GM21390 (cell line): ENCODE measurements around the gene TES.
"Not testable (repeated sequence)": the region's sequence is repeated elsewhere in the genome, so short reads cannot be mapped to it uniquely, and the experiment has no call there.

ENCODE experiments used
- ATAC-seq: cut with Tn5 transposase; IDR thresholded peaks from one replicate; pipeline ENCODE4 v1.9.1; 2021; ENCODE audit not compliant: unreplicated experiment

Gene TES

DNA sequence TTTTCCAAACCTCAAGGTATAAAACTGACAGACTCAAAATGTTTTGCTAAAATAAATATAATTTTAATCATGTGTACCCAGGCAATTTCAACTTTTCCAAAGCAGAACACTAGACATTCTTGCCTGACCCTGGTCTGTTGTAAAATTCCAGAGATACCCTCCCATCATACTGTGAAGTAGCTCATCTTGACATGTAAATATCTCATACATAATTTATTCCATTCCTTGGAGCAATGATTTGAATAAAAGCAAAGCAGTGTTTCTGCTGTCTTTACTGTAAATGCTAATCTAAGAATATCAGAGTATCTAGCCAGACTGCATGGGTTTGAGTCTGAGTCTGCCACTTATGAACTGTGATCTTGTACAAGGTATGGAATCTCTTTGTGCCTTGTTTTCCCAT, 68.9 kb downstream of the TES start:
- ATAC-seq = no peak

- no peak for ATAC-seq
These were observed 70.5 kb downstream of the TES start for GRCh38 chr7:116280803-116281202.

DNA sequence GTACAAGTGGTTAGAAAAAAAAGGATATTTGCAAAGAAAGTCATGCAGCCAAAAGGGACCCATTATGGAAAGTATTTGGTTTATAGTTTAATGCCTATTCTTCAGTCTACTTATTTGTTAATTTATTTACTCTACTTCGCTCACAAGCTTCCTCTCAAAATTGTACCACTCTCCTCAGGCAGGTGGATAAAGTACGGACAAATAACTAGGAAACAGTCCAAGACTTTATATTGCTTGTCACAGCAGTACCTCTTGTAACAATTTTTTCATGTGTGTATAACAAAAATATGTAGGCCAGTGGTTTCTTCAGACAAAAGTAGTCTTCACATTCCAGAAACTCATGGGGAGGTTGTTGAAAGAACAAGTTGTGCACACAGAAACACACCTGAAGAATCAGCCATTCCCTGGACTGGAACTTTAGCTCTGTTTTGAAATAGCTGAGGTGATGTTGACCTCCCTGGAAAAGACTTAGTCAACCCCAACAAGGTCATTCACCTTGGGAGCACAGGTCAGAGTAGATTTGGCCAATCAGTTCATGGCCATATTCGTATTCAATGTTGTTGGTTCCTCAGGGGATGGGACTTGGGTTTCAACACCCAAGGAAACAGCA, 73.4 kb downstream of the TES start:
- no peak for ATAC-seq

GRCh38 chr7:116284390-116284789, 74.1 kb downstream of the TES start:
- ATAC-seq = no peak

GRCh38 chr7:116285252-116285651, 74.9 kb downstream of the TES start:
- ATAC-seq = no peak

GRCh38 chr7:116290740-116291139, 80.4 kb downstream of the TES start:
- no peak for ATAC-seq

DNA sequence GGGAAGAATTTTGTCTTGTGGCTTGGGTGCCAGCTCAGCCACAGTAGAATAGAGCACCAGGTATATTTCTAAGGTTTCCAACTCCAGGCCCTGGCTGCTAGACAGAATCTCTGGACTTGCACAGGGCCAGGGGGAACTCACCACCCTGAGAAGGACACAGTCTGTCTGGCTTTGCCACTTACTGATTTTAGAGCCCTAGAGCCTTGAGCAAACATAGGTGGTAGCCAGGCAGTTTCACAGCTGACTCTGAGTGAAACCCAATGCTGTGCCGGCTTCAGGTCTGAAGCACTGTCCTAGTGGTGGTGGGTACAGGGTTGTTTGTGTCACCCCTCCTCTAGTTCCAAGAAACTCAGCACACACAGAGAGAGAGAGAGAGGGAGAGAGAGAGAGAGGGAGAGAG, 81.6 kb downstream of the TES start:
- no peak for ATAC-seq

DNA sequence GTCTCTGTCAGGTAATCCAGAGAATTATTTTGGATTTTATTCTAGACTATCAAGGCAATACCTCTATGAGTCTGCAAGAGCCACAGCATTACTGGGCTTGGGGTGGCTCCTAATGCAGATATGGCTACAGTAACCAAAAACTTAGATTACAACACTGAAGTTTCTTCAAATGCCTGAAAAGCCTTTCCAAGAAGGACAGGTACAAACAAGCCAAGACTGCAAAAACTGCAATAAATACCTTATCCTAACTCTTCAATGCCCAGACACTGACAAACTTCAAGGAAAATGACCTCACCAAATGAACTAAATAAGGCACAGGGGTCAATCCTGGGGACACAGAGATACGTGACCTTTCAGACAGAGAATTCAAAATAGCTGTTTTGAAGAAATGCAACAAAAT, 82.0 kb downstream of the TES start:
- no peak for ATAC-seq

- ATAC-seq = no peak
These were observed 82.8 kb downstream of the TES start for GRCh38 chr7:116293139-116293538.

- ATAC-seq = no peak
These were observed 83.3 kb downstream of the TES start for GRCh38 chr7:116293633-116294032.

DNA sequence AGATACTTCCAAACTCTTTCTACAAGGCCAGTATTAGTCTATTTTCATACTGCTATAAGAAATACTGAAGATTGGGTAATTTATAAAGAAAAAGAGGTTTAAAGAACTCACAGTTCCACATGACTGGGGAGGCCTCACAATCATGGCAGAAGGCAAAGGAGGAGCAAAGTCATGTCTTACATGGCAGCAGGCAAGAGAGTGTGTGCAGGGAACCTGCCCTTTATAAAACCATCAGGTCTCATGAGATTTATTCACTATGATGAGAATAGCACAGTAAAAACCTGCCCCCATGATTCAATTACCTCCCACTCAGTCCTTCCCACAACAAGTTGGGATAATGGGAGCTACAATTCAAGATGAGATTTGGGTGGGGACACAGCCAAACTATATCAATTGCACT, 85.6 kb downstream of the TES start:
- not testable (repeated sequence) for ATAC-seq

DNA sequence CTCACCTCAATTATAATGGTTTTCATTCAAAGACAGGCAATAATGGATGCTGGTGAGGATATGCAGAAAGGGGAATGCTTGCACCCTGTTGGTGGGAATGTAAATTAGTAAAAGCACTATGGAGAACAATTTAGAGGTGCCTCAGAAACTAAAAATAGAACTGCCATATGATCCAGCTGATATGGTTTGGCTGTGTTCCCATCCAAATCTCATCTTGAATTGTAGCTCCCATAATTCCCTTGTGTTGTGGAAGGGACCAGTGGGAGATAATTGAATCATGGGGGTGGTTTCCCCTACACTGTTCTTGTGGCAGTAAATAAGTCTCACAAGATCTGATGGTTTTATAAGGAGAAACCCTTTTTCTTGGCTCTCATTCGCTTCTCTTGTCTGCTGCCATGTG, 87.7 kb downstream of the TES start:
- no peak for ATAC-seq

DNA sequence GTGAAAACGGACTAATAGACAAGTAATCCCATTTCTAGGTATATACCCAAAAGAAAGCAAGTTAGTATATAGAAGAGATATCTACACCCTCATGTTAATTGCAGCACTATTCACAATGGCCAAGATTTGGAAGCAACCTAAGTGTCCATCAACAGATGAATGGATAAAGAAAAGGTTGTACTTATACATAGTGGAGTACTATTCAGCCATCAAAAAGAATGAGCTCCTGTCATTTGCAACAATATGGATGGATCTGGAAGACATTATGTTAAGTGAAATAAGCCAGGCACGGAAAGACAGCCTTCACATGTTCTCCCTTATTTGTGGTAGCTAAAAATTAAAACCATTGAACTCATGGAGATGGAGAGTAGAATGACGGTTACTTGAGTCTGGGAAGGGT, 88.2 kb downstream of the TES start:
- no peak for ATAC-seq

DNA sequence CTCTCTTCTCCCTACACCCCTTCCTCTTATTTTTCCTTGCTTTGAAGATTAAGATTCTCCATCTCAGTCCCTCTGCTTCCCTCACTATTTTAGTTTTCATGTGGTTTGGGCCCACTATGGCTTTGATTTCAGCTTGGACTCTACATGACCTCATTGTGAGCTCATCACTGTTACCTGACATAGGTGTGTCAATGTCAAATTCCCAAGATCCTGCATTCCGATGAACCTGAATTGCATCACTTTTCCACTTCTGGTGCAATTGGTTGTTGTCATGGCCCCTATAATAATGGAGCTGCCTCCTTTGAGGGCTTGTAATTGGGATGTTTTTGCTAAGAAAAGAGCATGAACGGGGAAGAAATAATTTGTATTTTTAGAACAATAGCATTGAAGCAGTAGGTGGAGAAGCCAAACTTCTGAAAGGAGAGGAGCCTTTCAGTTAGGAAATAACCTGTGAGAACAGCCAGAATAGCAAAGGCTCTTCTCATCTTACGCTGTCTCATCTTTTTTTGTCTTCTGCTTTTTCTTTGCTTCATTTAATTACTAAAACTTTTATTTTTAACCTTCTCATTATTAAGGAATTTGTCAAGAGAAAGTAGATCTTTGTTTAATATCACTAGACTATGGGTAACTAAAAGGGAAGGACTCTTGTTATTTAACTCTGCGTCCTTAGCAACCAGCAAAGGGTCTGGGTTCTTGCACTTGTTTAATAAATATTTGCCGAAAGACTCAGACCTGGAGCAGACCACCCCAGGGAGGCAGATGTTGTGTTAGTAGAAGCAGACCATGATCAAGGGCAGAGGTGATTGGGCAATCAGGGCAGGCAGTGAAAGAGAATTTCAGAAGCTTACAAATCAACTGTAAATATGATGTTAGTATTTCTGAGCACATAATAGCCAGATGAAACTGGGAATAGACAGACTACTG, 95.4 kb downstream of the TES start:
- no peak for ATAC-seq

- ATAC-seq = no peak
These were observed 96.2 kb downstream of the TES start for GRCh38 chr7:116306409-116307048.

GRCh38 chr7:116307253-116307652, 96.9 kb downstream of the TES start:
- no peak for ATAC-seq
